Sigmoid colon (tissue), 3 donors: ENCODE results near the gene NEURL4.
"Not testable (repeated sequence)": the region's sequence is repeated elsewhere in the genome, so short reads cannot be mapped to it uniquely, and the experiment has no call there.

Source experiments
- POLR2A ChIP-seq, 2 donors: fragments of 450-650 bp; IDR thresholded peaks; one replicate each; pipeline ENCODE4 v1.6.1; 2016; ENCODE audit warnings: antibody characterized with exemption in 2 of 2, mild to moderate bottlenecking in 2 of 2, moderate library complexity in 2 of 2
- TF ChIP-seq, protein P1 (sequence below), 4 experiments: fragments of 450-650 bp in 3 of 4; fragments of 200-600 bp in 1 of 4; IDR thresholded peaks; one replicate each; pipeline ENCODE4 v1.5.1; 2016 to 2019; ENCODE audit warnings: antibody characterized with exemption in 4 of 4, mild to moderate bottlenecking in 3 of 4, moderate library complexity in 2 of 4

DNA sequence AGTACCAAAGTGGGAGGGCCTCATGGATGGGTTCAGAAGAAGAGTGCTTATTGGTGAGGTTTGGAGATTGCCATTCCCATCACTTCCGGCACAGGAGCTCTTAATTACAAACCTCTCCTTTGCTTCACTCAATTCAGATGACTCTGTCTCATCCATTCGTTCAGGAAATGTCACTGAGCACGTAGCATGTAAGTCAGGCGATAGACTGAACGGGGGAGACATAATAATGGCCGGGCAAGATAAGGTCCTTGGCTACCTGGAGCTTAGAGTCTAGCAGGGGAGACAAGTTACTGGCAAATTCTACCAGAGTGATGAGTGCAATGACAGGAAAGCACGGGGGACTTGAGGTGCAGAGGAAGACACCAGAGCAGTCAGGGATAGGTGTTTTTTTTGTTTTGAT is 36.8 kb upstream of the NEURL4 start:
- TF ChIP-seq, protein P1, sequence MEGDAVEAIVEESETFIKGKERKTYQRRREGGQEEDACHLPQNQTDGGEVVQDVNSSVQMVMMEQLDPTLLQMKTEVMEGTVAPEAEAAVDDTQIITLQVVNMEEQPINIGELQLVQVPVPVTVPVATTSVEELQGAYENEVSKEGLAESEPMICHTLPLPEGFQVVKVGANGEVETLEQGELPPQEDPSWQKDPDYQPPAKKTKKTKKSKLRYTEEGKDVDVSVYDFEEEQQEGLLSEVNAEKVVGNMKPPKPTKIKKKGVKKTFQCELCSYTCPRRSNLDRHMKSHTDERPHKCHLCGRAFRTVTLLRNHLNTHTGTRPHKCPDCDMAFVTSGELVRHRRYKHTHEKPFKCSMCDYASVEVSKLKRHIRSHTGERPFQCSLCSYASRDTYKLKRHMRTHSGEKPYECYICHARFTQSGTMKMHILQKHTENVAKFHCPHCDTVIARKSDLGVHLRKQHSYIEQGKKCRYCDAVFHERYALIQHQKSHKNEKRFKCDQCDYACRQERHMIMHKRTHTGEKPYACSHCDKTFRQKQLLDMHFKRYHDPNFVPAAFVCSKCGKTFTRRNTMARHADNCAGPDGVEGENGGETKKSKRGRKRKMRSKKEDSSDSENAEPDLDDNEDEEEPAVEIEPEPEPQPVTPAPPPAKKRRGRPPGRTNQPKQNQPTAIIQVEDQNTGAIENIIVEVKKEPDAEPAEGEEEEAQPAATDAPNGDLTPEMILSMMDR (IDR thresholded peaks at IDR 0.05), result not testable (repeated sequence)
- TF ChIP-seq POLR2A (IDR thresholded peaks at IDR 0.05), result not testable (repeated sequence)
